HG03045 (cell line): ENCODE results near the gene SDHAF4.
"Not testable (repeated sequence)": the region's sequence is repeated elsewhere in the genome, so short reads cannot be mapped to it uniquely, and the experiment has no call there.

ENCODE experiments used
- ATAC-seq: cut with Tn5 transposase; IDR thresholded peaks from one replicate; pipeline ENCODE4 v1.9.1; 2021; ENCODE audit warnings: mild to moderate bottlenecking, moderate library complexity; ENCODE audit not compliant: unreplicated experiment

The SDHAF4 gene

DNA sequence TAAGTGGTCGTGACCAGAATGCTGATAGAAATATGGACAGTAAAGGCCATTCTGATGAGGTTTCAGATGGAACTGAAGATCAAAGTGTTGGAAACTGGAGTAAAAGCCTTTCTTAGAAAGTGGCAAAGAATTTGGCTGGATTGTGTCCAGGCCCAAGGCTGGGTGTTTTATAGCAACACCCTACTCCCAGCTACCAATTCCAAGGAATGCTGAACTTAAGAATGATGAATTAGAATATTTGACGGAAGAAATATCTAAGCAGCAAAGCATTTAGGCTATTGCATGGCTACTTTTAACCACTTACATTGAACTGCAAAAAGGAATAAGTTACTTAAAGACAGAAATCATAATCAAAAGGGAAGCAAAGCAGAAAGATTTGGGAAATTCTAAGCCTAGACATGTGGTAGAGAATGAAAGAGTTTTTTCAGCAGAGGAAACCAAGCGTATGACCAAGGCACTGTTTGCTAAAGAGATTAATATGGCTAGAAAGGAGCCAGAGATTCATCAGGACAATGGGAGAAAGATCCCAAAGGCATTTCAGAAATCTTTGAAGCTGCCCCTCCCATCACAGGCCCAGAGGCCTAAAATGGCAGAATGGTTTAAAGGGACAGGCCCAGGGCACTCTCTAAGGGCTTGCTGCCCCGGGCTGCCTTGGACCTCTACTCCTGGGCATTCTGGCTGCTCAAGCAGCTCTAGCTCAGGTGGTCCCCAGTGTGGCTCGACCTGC, 25.8 kb downstream of the SDHAF4 start:
- no peak for ATAC-seq

DNA sequence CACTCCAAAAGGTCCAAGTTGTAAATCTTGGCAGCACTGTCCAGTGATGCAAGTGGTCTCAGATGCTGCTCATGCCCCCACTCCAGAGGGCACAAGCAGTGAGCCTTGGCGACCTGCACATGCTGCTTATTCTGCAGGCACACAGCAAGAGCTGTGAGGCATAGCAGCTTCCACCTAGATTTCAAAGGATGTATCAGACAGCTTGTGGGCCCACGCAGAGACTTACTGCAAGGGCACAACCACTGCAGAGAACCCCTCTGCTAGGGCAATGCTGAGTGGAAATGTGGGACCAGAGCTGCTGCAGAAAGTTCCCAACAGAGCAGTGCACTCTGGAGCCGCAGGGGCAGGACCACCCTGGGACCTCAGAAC, 26.4 kb downstream of the SDHAF4 start:
- no peak for ATAC-seq

DNA sequence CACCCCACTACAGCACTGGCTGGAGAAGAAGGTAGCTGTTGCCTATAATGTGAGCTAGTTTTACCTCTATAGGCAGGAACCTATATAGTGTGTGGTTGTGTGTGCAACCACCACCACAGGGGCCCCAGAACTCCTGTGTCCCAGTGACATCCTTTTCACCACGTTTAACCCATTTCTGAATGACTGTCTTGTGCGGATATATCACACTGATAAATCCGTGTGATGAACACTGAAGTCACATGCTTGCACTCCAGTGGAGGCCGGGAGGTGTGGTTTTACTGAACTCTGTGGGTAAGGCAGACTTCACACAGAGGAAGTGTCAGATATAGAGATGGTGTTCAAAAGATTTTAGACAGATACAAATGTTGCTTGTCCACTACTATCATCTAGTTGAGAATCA, 32.5 kb downstream of the SDHAF4 start:
- ATAC-seq: no peak

DNA sequence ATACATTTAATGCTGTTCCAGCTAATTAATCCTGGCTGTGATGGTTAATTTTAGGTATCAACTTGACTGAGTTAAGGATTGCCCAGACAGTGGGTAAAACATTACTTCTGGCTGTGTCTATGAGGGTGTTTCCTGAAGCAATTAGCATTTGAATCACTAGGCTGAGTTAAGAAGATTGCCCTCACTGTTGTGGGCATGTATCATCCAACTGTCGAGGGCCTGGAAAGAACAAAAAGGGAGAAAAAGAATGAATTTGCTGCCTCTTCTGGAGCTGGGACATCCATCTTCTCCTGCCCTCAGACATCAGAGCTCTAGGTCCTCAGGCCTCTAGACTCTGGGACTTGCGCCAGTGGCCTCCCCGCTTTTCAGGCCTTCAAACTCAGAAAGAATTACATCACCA, 34.3 kb downstream of the SDHAF4 start:
- no peak for ATAC-seq

DNA sequence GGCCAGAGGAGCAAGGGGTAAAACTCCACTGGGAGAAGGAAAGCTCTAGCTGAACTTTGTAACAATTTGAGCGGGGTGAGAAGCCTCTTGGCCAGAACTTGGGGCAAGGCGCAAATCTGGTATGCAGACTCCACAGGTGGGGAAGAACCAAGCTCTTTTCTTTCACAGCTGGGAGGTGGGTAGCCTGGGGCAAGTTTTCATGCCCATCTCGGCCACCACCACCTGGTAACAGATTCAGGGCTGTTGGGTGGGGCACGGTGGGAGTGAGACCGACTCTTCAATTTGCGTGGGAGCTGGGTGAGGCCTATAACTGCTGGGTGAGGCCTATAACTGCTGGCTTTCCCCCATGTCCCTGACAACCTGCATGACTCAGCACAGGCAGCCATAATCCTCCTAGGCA, 37.5 kb downstream of the SDHAF4 start:
- ATAC-seq: no peak

DNA sequence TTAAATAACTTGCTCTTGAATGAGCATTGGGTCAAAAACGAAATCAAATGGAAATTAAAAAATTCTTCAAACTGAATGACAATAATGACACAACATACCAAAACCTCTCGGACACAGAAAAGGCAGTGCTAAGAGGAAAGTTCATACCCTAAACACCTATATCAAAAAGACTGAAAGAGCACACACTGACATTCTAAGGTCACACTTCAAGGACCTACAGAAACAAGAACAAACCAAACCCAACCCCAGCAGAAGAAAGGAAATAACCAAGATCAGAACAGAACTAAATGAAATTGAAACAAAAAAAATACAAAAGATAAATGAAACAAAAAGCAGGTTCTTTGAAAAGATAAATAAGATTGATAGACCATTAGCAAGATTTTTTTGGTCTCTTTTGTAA, 40.6 kb downstream of the SDHAF4 start:
- ATAC-seq: not testable (repeated sequence)

DNA sequence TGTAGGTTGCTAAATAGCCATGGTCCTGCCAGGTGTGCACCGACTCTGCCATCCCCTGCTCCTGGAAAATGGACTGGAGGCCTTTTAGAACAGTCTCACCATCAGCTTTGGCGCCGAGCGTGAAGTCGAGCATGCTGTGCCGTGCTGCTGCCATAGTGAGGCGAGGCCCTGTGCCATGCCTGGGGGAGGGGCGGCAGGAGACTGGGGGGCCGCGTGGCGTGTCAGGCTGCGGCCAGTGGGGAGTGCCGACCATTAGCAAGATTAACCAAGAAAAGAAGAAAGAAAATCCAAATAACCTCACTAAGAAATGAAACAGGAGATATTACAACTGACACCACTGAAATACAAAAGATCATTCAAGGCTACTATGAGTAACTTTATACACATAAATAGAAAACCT, 42.5 kb downstream of the SDHAF4 start:
- ATAC-seq: not testable (repeated sequence)

DNA sequence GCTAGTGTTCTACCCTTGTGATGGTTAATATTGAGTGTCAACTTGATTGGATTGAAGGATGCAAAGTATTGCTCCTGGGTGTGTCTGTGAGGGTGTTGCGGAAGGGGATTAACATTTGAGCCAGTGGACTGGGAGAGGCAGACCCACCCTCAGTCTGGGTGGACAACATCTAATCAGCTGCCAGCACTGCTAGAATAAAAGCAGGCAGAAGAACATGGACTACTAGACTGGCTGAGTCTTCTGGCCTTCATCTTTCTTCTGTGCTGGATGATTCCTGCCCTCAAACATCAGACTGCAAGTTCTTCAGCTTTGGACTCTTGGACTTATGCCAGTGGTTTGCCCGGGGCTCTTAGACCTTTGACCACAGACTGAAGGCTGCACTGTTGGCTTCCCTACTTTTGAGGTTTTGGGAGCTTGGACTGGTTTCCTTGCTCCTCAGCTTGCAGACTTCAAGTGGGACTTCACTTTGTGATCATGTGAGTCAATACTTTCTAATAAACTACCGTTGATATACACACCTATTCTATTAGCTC, 50.1 kb downstream of the SDHAF4 start:
- no peak for ATAC-seq

DNA sequence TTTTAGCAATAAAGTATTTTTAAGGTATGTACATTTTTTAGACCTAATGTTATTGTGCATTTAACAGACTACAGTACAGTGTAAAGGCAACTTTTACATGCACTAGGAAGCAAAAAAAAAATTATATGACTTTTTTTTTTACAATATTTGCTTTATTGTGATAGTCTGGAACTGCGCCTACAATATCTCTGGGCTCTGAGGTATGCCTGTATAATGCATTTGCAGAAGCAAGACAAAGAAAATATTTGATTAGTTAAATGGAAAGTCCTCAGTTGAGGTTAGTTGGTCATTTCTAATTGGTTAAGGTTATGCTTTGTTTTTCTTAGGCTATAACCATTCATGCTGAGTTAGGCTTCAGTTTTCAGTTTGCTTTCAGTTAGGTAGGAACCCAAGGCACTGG, 54.0 kb downstream of the SDHAF4 start:
- ATAC-seq: no peak

DNA sequence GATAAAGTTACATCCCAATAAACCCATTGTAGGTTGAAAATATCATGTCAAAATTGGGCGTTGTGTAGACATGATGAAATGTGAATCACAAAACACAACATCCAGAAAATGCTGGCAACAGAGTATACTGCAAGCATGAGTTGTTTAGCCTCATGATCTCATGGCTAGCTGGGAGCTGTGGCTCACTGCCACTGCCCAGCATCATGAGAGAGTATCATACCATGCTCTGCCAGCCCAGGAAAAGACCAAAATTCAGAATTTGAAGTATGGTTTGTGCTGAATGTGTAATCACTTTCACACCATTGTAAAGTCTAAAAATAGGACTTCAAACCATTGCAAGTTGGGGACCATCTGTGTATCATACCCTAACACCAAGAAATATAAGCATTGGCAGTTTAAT, 55.7 kb downstream of the SDHAF4 start:
- no peak for ATAC-seq

DNA sequence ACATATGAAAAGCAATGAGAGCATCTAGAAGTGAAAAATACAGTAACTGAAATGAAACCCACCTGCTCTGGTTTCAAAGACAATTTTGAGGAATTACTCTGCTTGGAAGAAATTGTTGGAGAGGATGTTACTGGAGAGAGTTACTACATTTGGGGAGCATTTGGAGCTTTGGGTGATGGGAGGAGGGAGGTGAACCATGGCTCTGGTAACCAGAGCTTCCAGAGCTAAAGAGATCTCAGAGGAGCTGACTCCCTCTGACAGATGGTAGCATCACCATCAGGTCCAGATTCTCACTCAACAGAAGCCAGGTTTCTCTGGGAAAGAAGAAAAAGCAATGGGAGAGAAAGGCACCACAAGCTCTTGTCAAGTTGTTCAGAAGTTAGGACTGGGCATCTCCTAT, 58.7 kb downstream of the SDHAF4 start:
- no peak for ATAC-seq

DNA sequence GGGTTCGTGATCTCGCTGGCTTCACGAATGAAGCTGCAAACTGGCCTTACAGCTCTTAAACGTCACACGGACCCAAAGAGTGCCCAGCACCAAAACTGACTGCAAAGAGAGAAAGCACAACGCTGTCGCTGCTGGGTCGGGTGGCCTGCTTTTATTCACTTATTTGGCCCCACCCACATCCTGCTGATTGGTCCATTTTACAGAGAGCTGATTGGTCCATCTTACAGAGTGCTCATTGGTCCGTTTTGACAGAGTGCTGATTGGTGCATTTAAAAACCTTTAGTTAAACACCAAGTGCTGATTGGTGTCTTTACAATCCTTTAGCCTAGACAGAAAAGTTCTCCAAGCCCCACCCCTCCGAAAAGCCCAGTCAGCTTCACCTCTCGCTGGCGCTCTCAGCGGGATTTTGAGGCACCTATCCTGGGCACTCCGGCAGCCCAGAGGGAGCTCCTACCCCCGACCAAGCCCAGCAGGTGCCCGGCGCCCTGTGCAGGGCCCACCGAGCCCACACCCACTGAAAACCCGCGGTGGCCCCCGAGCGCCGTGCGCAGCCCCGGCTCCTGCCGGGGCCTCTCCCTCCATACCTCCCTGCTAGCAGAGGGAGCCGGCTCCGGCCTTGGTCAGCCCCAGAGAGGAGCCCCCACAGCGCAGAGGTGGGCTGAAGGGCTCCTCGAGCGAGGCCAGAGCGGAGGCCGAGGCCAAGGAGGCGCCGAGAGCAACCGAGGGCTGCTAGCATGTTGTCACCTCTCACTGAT, 60.9 kb downstream of the SDHAF4 start:
- ATAC-seq: no peak

DNA sequence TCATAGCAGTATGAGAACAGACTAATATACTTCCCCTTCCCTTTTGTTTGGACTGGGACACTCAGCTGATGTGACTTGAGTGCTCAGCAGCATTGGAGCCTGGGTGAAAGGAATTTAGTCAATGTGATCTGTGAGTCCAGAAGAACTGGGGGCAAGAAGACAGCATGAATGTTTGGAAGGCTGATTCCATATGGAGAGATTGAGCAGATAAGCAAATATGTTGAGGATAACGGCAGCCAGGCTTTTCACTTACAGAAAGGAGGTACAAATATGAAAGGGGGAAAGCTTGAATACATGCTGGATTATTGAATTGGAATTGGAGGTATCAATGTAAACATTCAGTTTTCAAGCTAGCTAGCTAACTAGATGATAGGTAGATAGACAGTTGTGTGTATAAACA, 63.2 kb downstream of the SDHAF4 start:
- ATAC-seq: no peak

DNA sequence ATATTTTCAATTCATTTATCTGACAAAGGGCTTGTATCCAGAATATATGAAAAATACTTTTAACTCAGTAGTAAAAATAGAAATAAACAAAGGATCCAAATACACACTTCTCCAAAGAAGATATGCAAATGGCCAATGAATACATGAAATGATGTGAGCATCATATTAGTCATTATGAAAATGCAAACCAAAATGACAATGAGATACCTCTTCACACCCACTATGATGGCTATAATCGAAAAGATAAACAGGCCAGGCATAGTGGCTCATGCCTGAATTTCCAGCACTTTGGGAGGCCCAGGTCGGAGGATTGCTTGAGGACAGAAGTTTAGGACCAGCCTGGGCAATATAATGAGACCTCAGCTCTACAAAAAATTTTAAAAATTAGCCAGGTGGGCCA, 67.1 kb downstream of the SDHAF4 start:
- no peak for ATAC-seq

DNA sequence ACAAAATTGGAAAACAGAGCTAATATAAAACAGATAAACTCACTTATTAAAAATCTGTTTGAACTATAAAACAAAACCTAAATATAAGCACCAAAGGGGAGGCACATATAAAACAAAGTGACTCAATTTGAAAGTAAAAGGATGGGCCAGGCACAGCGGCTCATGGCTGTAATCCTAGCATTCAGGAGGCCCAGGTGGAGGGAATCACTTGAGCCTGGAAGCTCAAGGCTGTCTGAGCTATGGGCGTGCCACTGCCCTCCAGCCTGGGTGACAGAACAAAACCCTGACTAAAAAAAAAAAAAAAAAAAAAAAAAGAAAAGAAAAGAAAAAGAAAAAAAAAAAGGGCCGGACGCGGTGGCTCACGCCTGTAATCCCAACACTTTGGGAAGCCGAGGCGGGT, 69.9 kb downstream of the SDHAF4 start:
- ATAC-seq: no peak

DNA sequence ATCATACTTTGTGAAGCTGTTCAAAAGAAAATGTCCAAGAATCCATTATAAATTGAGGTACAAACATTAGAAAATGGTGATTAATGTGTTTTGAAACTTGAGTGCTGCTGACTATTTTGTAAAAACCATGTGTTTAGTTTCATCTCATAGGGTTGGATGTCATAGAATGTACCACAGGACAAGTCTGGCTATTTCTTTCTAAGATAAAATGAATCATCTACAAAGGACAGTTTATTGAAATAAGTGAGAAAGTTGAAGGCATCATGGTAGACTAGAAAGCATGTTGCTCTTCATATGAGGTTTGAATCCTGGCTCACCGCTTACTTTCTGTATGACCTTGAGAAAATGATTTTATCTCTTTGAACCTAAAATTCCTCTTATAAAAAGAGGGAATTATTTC, 71.7 kb downstream of the SDHAF4 start:
- no peak for ATAC-seq
